HG03060 (cell line): ENCODE data around the gene DPEP1.
"Not testable (repeated sequence)": the region's sequence is repeated elsewhere in the genome, so short reads cannot be mapped to it uniquely, and the experiment has no call there.

ENCODE experiments used
- ATAC-seq: cut with Tn5 transposase; IDR thresholded peaks from one replicate; pipeline ENCODE4 v1.9.1; 2021; ENCODE audit warnings: low read depth, moderate number of reproducible peaks; ENCODE audit not compliant: unreplicated experiment

Gene DPEP1

GRCh38 chr16:89641458-89642119, 28.1 kb downstream of the DPEP1 start:
- ATAC-seq: no peak

- ATAC-seq: no peak
These were observed 29.1 kb downstream of the DPEP1 start for GRCh38 chr16:89642574-89642973.

GRCh38 chr16:89643769-89644300, 30.4 kb downstream of the DPEP1 start:
- no peak for ATAC-seq

- ATAC-seq: no peak
These were observed 31.7 kb downstream of the DPEP1 start for GRCh38 chr16:89645122-89645521.

GRCh38 chr16:89646270-89646669, 32.8 kb downstream of the DPEP1 start:
- no peak for ATAC-seq

- ATAC-seq: no peak
These were observed 33.5 kb downstream of the DPEP1 start for GRCh38 chr16:89646906-89647305.

- no peak for ATAC-seq
These were observed 38.1 kb downstream of the DPEP1 start for GRCh38 chr16:89651584-89651983.

DNA sequence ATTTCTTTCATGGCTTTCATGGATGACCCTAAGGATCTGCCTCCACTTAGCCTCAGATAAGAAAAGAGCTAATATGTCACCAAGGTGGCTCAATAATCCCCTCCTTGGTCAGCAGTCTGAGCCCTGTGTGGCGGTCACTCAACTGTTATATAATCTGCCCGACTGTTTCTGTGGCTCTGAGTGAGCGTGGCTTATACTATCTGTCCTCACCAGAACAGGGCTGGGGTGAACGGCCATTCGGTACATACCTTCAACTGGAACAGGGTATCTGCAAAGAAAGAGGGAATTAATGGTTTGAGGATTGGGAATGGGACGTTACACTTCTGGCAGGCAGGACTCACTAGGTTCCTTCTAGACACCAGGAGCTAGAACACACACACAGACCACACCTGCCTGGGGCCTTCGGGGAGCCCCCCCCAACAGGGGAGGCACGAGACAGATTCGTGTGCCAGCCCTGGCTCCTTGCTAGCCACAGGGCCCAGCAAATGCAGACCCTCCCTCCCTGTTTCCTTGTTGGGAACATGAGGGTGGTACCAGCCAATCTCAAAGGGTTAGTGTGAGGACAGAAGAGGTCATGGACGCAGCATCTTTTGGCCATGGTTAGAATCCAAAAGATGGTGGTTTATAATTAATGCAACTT, 40.3 kb downstream of the DPEP1 start:
- ATAC-seq: no peak

DNA sequence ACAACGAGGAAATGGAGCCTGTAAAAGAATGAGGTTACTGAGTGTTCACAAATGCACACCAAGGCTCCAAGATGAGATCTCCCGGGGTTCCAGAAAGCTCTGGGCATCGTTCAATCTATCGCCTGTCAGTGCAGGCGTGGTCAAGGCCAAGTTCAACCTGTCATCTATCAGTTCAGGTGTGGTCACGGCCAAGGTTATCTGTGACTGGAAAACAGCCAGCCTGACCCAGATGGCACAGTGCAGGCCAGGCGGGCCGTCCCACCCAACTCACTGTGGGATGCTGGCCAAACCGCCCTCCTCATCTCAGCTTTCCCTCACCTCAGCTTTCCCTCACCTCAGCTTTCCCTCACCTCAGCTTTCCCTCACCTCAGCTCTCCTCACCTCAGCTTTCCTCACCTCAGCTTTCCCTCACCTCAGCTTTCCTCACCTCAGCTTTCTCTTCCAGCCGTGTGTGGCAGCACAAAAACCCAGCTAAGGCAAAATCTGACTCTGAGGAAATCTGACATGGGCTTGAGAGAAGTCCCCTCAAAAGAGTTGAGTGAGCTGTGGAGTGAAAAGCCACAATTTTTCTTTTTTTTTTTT, 41.7 kb downstream of the DPEP1 start:
- ATAC-seq: no peak

DNA sequence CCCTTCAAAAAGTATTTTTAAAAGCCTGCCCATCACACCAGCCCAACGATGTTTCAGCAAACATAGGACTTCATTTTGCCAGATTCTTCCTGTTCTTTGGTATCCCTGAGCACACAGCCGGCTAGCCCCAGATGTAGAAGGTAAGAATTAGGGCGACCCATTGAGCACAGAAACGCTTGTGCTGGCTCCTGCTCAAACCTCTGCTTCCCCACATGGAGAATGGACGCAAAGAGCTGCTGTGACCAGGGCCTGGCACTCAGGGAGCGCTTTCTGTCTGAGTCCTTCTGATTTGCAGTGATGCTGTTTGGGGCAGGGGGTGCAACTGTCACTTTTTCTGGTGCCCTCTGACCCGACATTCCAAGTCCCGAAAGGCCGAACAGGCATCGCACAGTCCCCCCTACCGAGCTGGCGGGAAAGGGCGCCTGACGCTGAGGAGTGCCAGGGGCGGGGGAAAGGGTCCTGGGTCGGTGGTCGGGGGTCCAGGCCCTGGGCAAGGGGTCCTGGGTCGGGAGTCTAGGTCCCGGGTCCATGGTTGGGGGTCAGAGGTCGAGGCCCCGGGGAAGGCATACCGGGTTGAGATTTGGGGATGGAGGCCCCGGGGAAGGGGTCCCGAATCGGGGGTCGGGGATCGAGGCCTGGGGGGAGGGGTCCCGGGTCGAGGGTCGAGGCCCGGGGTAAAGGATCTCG, 43.1 kb downstream of the DPEP1 start:
- no peak for ATAC-seq

GRCh38 chr16:89657442-89658220, 44.2 kb downstream of the DPEP1 start, which contains the start of the genes CHMP1A and SPATA33:
Gene CHMP1A, minus strand, starts transcription at chr16:89657708. Its CDS starts 120 bp downstream, at chr16:89657588.
Gene SPATA33, plus strand, starts transcription at chr16:89657836. Its CDS starts 76 bp downstream, at chr16:89657912.
- peak; percentile 72 for ATAC-seq

DNA sequence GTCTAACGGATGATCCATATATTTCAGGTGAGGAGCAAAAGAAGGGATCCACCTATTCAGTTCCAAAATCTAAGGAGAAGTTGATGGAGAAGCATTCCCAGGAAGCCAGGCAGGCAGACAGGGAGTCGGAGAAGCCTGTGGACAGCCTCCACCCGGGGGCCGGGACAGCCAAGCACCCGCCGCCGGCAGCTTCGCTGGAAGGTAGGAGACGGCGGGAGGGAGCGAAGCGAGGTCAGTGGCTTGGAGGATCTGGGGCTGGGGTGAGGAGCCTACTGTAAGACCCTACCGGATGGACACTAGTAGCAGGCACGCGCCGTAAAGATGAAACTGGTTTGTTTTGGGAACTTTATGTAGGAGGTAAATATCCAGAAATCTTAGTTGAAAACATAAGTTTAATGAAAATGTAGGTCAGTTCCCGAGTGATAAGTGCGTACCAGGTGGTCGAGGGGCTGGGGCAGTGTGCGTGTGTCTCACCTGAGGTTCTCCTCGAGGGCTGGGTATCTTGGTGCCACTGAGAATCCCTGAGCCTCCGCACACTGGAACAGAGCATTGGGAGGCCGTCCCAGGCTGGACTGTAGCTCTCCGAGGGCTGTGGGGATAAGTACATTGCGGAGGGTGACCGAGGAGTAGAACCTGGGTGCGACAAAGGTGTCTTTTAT, 44.9 kb downstream of the DPEP1 start:
- ATAC-seq: no peak

- no peak for ATAC-seq
These were observed 46.7 kb downstream of the DPEP1 start for GRCh38 chr16:89660146-89660545.

GRCh38 chr16:89661215-89661614, 47.8 kb downstream of the DPEP1 start:
- ATAC-seq: no peak

GRCh38 chr16:89664238-89664637, 50.8 kb downstream of the DPEP1 start:
- not testable (repeated sequence) for ATAC-seq

GRCh38 chr16:89667000-89667399, 53.6 kb downstream of the DPEP1 start:
- ATAC-seq: not testable (repeated sequence)

DNA sequence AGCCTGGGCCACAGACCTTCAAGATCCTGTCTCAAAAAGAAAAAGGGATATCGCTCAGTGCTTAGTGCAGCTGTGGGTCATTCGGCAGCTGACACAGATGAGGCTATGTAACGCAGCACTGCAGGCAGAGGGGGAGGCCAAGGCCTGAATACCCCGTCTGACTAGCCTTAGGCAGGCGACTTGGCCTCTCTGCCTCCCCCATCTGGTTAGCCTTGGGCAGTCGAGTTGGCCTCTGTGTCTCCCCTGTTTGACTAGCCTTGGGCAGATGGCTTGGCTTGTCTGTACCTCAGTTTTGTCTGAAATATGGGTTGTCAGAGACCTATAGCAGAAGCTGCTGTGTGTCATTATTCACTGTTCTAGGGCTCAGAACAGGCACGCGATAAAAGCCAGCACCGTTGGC, 54.2 kb downstream of the DPEP1 start:
- no peak for ATAC-seq

DNA sequence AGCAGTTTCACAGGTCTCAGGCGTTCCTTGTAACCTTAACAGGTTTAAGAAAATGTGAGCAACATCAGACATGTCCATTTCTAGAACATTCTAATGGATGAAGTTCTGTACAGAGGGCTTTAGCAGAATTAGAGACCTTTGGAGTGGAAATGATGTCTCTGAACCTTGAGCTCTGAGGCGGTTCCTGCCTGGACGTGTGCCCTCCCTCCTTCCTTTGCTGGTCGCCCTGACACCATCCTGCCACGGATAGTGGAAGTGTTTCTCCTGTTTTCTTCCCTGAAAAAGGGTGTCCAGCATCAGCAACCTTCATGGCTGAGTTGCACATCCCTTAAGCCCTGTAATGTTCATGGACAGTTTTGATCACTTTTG, 55.3 kb downstream of the DPEP1 start:
- no peak for ATAC-seq

DNA sequence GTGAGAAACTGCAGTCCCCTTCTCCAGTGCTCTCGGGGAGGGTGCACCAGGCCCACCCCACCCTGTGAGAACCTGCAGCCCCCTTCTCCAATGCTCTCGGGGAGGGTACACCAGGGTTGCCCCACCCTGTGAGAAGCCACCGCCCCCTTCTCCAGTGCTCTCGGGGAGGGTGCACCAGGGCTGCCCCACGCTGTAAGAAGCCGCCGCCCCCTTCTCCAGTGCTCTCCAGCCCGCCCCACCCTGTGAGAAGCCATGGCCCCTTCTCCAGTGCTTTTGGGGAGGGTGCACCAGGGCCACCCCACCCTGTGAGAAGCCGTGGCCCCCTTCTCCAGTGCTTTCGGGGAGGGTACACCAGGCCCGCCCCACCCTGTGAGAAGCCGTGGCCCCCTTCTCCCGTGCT, 56.3 kb downstream of the DPEP1 start:
- no peak for ATAC-seq
